IMR-90 (cell line): ENCODE data around the gene CREB5. TPM values are rescaled to one million over a fixed set of nuclear protein-coding genes. Genes with fewer than 3 reads are reported as not detected.

Source experiments
- ATAC-seq: fragments of 200-7000 bp; cut with Tn5 transposase; 2 replicates; pipeline ENCODE4 v1.9.1; 2020; ENCODE audit warnings: low read depth, mild to moderate bottlenecking, moderate library complexity
- BruUV-seq: library from RNA; stranded (reverse); fragments of 400-500 nt; replicated peaks from 2 replicates; lab custom pipeline; 2021; lab: Mats Ljungman, UMichigan
- CTCF ChIA-PET: fragments of 300-600 bp; formaldehyde crosslinking; extraction: SDS; loops from one replicate; lab custom pipeline; 2021; ENCODE audit warnings: antibody characterized with exemption; lab: Yijun Ruan, JAX
- POLR2A ChIA-PET: fragments of 300-600 bp; sonication (Branson Sonifier 250); formaldehyde crosslinking; loops from one replicate; lab custom pipeline; 2022; ENCODE audit warnings: antibody characterized with exemption; ENCODE audit not compliant: unreplicated experiment; lab: Charles Lee
- DNase-seq: peaks from one replicate; pipeline ENCODE4 v3.0.0; 2013
- H2AFZ ChIP-seq: replicated peaks from 2 replicates; pipeline ENCODE3; 2013; ENCODE audit warnings: low read length, mild to moderate bottlenecking; ENCODE audit not compliant: poor library complexity
- H2AK5ac ChIP-seq: 2 replicates; pipeline ENCODE4 v1.6.1; 2013; ENCODE audit warnings: low read depth, low read length, inconsistent platforms
- H2AK9ac ChIP-seq: replicated peaks from 2 replicates; pipeline ENCODE3; 2013; ENCODE audit warnings: mild to moderate bottlenecking, low read depth, low read length, moderate library complexity; ENCODE audit not compliant: poor library complexity
- H2BK120ac ChIP-seq: 2 replicates; pipeline ENCODE4 v1.6.1; 2013; ENCODE audit warnings: low read depth, low read length, inconsistent platforms
- H2BK15ac ChIP-seq: 3 replicates; pipeline ENCODE4 v1.6.1; 2013; ENCODE audit warnings: low read depth, low read length, inconsistent platforms
- H2BK20ac ChIP-seq: 2 replicates; pipeline ENCODE4 v1.6.1; 2013; ENCODE audit warnings: low read depth, mild to moderate bottlenecking, inconsistent platforms, low read length, moderate library complexity
- H2BK5ac ChIP-seq: 2 replicates; pipeline ENCODE4 v1.6.1; 2013; ENCODE audit warnings: mild to moderate bottlenecking, low read depth, low read length, inconsistent platforms; ENCODE audit not compliant: poor library complexity, severe bottlenecking
- H3K14ac ChIP-seq: replicated peaks from 2 replicates; pipeline ENCODE4 v1.6.1; 2013; ENCODE audit warnings: low read depth, low read length, inconsistent platforms
- H3K18ac ChIP-seq: 2 replicates; pipeline ENCODE4 v1.6.1; 2013; ENCODE audit warnings: low read depth, low read length, control low read depth
- H3K23ac ChIP-seq: 2 replicates; pipeline ENCODE4 v1.6.1; 2013; ENCODE audit warnings: low read depth, low read length, inconsistent platforms
- H3K27ac ChIP-seq: 2 replicates; pipeline ENCODE4 v1.5.1; 2013; ENCODE audit warnings: mild to moderate bottlenecking, control low read depth, low read length; ENCODE audit not compliant: insufficient read depth
- H3K27me3 ChIP-seq: 2 replicates; pipeline ENCODE4 v1.6.1; 2013; ENCODE audit warnings: low read length; ENCODE audit not compliant: control insufficient read depth, insufficient read depth
- H3K36me3 ChIP-seq: 2 replicates; pipeline ENCODE4 v1.6.1; 2013; ENCODE audit warnings: low read length, mixed read lengths; ENCODE audit not compliant: control insufficient read depth, insufficient read depth
- H3K4ac ChIP-seq: 2 replicates; pipeline ENCODE4 v1.6.1; 2013; ENCODE audit warnings: low read depth, low read length, inconsistent platforms
- H3K4me1 ChIP-seq: 2 replicates; pipeline ENCODE4 v1.6.1; 2013; ENCODE audit warnings: low read length, mixed read lengths; ENCODE audit not compliant: control insufficient read depth, insufficient read depth
- H3K4me2 ChIP-seq: 2 replicates; pipeline ENCODE4 v1.6.1; 2013; ENCODE audit warnings: low read depth, mild to moderate bottlenecking, control low read depth, low read length, moderate library complexity
- H3K4me3 ChIP-seq: 2 replicates; pipeline ENCODE4 v1.5.1; 2013; ENCODE audit warnings: low read depth, mild to moderate bottlenecking, control low read depth, low read length, moderate library complexity; ENCODE audit not compliant: insufficient read depth
- H3K56ac ChIP-seq: 2 replicates; pipeline ENCODE4 v1.6.1; 2013; ENCODE audit warnings: low read length, inconsistent platforms; ENCODE audit not compliant: insufficient read depth; ENCODE audit errors: extremely low read depth
- H3K79me1 ChIP-seq, 2 experiments: 2 replicates each; pipeline ENCODE4 v1.6.1; 2013; ENCODE audit warnings: low read length in 2 of 2, inconsistent platforms in 1 of 2, low read depth in 1 of 2
- H3K9ac ChIP-seq: 2 replicates; pipeline ENCODE4 v1.6.1; 2013; ENCODE audit warnings: low read depth, low read length, control low read depth
- H3K9me1 ChIP-seq: 2 replicates; pipeline ENCODE4 v1.6.1; 2013; ENCODE audit warnings: low read length, inconsistent platforms; ENCODE audit not compliant: insufficient read depth
- H3K9me3 ChIP-seq: 2 replicates; pipeline ENCODE4 v1.6.1; 2013; ENCODE audit warnings: low read length; ENCODE audit not compliant: control insufficient read depth, insufficient read depth
- H4K20me1 ChIP-seq: 2 replicates; pipeline ENCODE4 v1.6.1; 2013; ENCODE audit warnings: low read length, inconsistent platforms; ENCODE audit not compliant: insufficient read depth
- H4K5ac ChIP-seq: 2 replicates; pipeline ENCODE4 v1.6.1; 2013; ENCODE audit warnings: mild to moderate bottlenecking, low read depth, low read length, control low read depth
- H4K8ac ChIP-seq, 2 experiments: 2 replicates each; pipeline ENCODE4 v1.6.1; 2013; ENCODE audit warnings: low read depth in 2 of 2, low read length in 2 of 2, control low read depth in 1 of 2, inconsistent platforms in 1 of 2
- H4K91ac ChIP-seq: 2 replicates; pipeline ENCODE4 v1.6.1; 2013; ENCODE audit warnings: low read depth, low read length, inconsistent platforms; ENCODE audit not compliant: insufficient read depth
- BHLHE40 ChIP-seq: fragments of 150-350 bp; IDR thresholded peaks from 2 replicates; pipeline ENCODE4 v1.6.1; 2016; ENCODE audit warnings: mild to moderate bottlenecking, low read depth, low read length
- CEBPB ChIP-seq: IDR thresholded peaks from 2 replicates; pipeline ENCODE4 v1.6.1; 2012; ENCODE audit warnings: low read depth, low read length, improper control_type of control experiment
- CHD1 ChIP-seq: IDR thresholded peaks from 2 replicates; pipeline ENCODE4 v1.6.1; 2012; ENCODE audit warnings: low read depth, low read length, improper control_type of control experiment
- CTCF ChIP-seq: conservative IDR thresholded peaks from 2 replicates; pipeline ENCODE4 v1.5.1; 2012; ENCODE audit warnings: mild to moderate bottlenecking, low read depth, low read length, improper control_type of control experiment
- FOS ChIP-seq: fragments of 150-350 bp; IDR thresholded peaks from 2 replicates; pipeline ENCODE4 v1.6.1; 2016; ENCODE audit warnings: low read depth, low read length
- MAFK ChIP-seq: IDR thresholded peaks from 2 replicates; pipeline ENCODE4 v1.6.1; 2012; ENCODE audit warnings: low read depth, low read length, improper control_type of control experiment
- MAZ ChIP-seq: IDR thresholded peaks from 2 replicates; pipeline ENCODE4 v1.6.1; 2012; ENCODE audit warnings: low read depth, mild to moderate bottlenecking, low read length, improper control_type of control experiment, moderate library complexity, borderline replicate concordance
- NFE2L2 ChIP-seq: fragments of 150-350 bp; IDR thresholded peaks from 2 replicates; pipeline ENCODE4 v1.6.1; 2016; ENCODE audit warnings: low read depth, mild to moderate bottlenecking, low read length
- RCOR1 ChIP-seq: IDR thresholded peaks from 2 replicates; pipeline ENCODE4 v1.6.1; 2012; ENCODE audit warnings: mild to moderate bottlenecking, low read length, improper control_type of control experiment; ENCODE audit not compliant: insufficient replicate concordance
- RFX5 ChIP-seq: IDR thresholded peaks from 2 replicates; pipeline ENCODE4 v1.8.0; 2012; ENCODE audit warnings: low read depth, mild to moderate bottlenecking, low read length, moderate library complexity
- SMC3 ChIP-seq: fragments of 150-350 bp; IDR thresholded peaks from 2 replicates; pipeline ENCODE4 v1.6.1; 2016; ENCODE audit warnings: low read depth, mild to moderate bottlenecking, antibody characterized with exemption, low read length, moderate library complexity
- USF2 ChIP-seq: fragments of 150-350 bp; IDR thresholded peaks from 2 replicates; pipeline ENCODE4 v1.6.1; 2017; ENCODE audit warnings: mild to moderate bottlenecking, antibody characterized with exemption, low read length, low read depth
- WGBS, 2 experiments: methylation state at CpG; one replicate each; pipeline versions ENCODE4 v1.1.5 to v1.1.7; 2013; ENCODE audit warnings: missing lambda C conversion rate in 2 of 2; ENCODE audit not compliant: insufficient read length in 1 of 2; ENCODE audit errors: extremely low coverage in 2 of 2; 5-methylcytosine and 5-hydroxymethylcytosine counted together
- dilution Hi-C: fragments of 300-500 bp; cut with HindIII; formaldehyde crosslinking; loops from one replicate; pipeline ENCODE4 v1.14.3; 2018; ENCODE audit warnings: low sequenced_read_pairs; ENCODE audit not compliant: unreplicated experiment
- in situ Hi-C: fragments of 300-500 bp; cut with MboI; formaldehyde crosslinking; loops from 3 replicates; pipeline ENCODE4 v1.14.3; 2019; ENCODE audit warnings: low sequenced_read_pairs, inconsistent platforms, mixed read lengths
- intact Hi-C: fragments of 100-400 bp; cut with micrococcal nuclease; formaldehyde crosslinking; loops from 2 replicates; pipeline ENCODE4 v1.10.0; 2022
- polyA plus RNA-seq, 3 experiments: library from polyadenylated mRNA; depleted of rRNA; stranded (reverse); fragments of >200 nt; gene quantifications; 2 replicates each; pipeline ENCODE4 v1.2.3, GENCODE V29; 2012; ENCODE audit warnings: low replicate concordance in 1 of 3
- total RNA-seq: library from RNA; depleted of rRNA; stranded (reverse); fragments of >200 nt; gene quantifications from 2 replicates; pipeline ENCODE4 v1.2.3, GENCODE V29; 2012
- TF ChIP-seq, protein P1 (sequence below): fragments of 150-350 bp; IDR thresholded peaks from 2 replicates; pipeline ENCODE4 v1.6.1; 2016; ENCODE audit warnings: low read depth, mild to moderate bottlenecking, low read length, moderate library complexity, borderline replicate concordance

The CREB5 gene
- total and polyA plus RNA-seq, 2 of the 4 experiments (the other 2 are of a cell fraction): 7.3 to 13.1 TPM

DNA sequence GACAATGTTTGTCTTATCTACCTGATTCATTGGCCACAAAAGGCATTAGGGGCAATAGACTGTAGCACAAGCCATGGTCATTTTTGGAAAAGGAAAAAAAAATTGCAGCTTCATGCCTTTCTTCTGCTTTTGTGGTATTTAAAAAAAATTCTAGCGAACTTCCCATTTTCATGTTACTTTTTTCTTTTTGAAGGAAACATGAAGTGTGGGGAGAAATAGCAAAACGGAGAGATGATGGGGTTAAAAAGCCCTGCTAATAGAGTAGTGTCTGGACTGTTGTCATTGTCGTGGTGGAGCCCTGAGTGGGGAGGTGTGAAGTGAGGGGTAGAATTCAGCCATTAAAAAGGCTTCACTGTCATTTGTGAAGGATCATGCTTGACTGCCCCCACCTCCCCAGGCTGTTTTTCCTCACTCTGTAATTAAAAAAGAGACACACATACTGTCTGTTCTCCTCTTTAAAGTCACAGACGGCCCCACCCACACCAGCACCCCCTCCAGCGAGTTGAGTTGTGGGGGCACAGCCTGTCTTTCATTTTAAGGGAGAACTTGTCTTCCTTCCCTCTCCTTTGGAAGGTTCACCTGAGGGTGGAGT lies 272.4 kb downstream of the CREB5 start:
- BruUV-seq: no TSS peak
- Histone ChIP-seq H3K4me3 (no peak overlapping the region), H2BK20ac (0 out of 2 replicates have a peak overlapping the region, but pooled peaks have one; percentile 27), H3K27me3 (no peaks in the 10 kb centered on the region), H3K14ac (no peak overlapping the region), H4K8ac (no peak overlapping the region), H3K4me1 (peaks cover 4% of the 10 kb centered on the region), H3K18ac (no peak overlapping the region), H2AK5ac (no peak overlapping the region; the same call in 1 of the 2 replicates), H2AK9ac (no peak overlapping the region), H4K91ac (no peak overlapping the region), H4K5ac (no peak overlapping the region), H3K4ac (peak overlapping the region; percentile 20; the same call in 1 of the 2 replicates), H2BK120ac (no peak overlapping the region), H3K56ac (no peak overlapping the region), H2BK15ac (peak overlapping the region; percentile 3; the same call in 1 of the 3 replicates), H2AFZ (no peak overlapping the region), H3K27ac (no peak overlapping the region), H3K4me2 (no peak overlapping the region), H3K79me1 (no peaks in the 10 kb centered on the region), H3K23ac (no peak overlapping the region), H3K9me3 (no peaks in the 10 kb centered on the region), H3K9ac (no peak overlapping the region), H3K9me1 (no peaks in the 10 kb centered on the region), H3K36me3 (no peaks in the 10 kb centered on the region), H2BK5ac (no peak overlapping the region), H4K20me1 (no peaks in the 10 kb centered on the region)
- intact Hi-C loops (loop anchor here (1.0 to 5.0 kb wide), 2 partner anchors 37 to 386 kb away; no protein-coding TSS in a partner anchor), dilution Hi-C loops (no loop called here), in situ Hi-C loops (no loop called here)
- ChIA-PET POLR2A (no interaction called here), CTCF (interaction anchor here (1.0 kb wide), 1 partner anchor 167 kb away, joined by 3 read pairs; no protein-coding TSS in a partner anchor)
- no peak for ATAC-seq
- TF ChIP-seq CEBPB: no peak
- TF ChIP-seq FOS: no peak
- TF ChIP-seq, protein P1, sequence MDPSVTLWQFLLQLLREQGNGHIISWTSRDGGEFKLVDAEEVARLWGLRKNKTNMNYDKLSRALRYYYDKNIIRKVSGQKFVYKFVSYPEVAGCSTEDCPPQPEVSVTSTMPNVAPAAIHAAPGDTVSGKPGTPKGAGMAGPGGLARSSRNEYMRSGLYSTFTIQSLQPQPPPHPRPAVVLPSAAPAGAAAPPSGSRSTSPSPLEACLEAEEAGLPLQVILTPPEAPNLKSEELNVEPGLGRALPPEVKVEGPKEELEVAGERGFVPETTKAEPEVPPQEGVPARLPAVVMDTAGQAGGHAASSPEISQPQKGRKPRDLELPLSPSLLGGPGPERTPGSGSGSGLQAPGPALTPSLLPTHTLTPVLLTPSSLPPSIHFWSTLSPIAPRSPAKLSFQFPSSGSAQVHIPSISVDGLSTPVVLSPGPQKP: no peak
- no peak for TF ChIP-seq SMC3
- no peak for TF ChIP-seq RFX5
- TF ChIP-seq NFE2L2: no peak
- TF ChIP-seq BHLHE40: no peak
- no peak for TF ChIP-seq CHD1
- TF ChIP-seq MAFK: no peak
- no peak for TF ChIP-seq USF2
- TF ChIP-seq CTCF: no peak
- TF ChIP-seq RCOR1: no peak
- no peak for TF ChIP-seq MAZ
- WGBS, 2 experiments: 80% methylated on average over 1 of the region's 5 CpGs; no CpG with 5 or more reads in 1 of the 2 experiments
- DNase-seq: no peak
